Ovary (tissue), 9 donors: Measurements from ENCODE around the gene MOB3B. TPM values are rescaled to one million over a fixed set of nuclear protein-coding genes. Genes with fewer than 3 reads are reported as not detected.

Source experiments
- DNase-seq, 5 donors: peaks; one replicate each; pipeline ENCODE4 v3.0.0-alpha.2; 2019 to 2020
- H3K27ac ChIP-seq, 2 donors: fragments of 200-600 bp; one replicate each; pipeline versions ENCODE4 v1.5.1 to v1.8.0; 2019 to 2022
- H3K27me3 ChIP-seq: fragments of 200-600 bp; one replicate; pipeline ENCODE4 v1.8.0; 2022
- H3K36me3 ChIP-seq: fragments of 200-600 bp; sonication (generic); one replicate; pipeline ENCODE4 v1.5.1; 2019
- H3K4me1 ChIP-seq: one replicate; pipeline ENCODE4 v1.8.1; 2013; ENCODE audit warnings: mild to moderate bottlenecking, moderate library complexity; ENCODE audit not compliant: insufficient read depth
- H3K4me3 ChIP-seq: fragments of 200-600 bp; sonication (generic); one replicate; pipeline ENCODE4 v1.5.1; 2017
- H3K9me3 ChIP-seq, 2 donors: fragments of 200-600 bp in 1 of 2; sonication (generic) in 1 of 2; one replicate each; pipeline versions ENCODE4 v1.5.1 to v1.8.1; 2013 to 2019; ENCODE audit warnings: mild to moderate bottlenecking in 1 of 2, moderate library complexity in 1 of 2
- CTCF ChIP-seq, 3 donors: fragments of 450-650 bp in 2 of 3; fragments of 200-600 bp in 1 of 3; IDR thresholded peaks; one replicate each; pipeline versions ENCODE4 v1.5.1 to v1.8.0; 2016 to 2022; ENCODE audit warnings: antibody characterized with exemption in 3 of 3, mild to moderate bottlenecking in 1 of 3
- EP300 ChIP-seq: sonication (generic); formaldehyde crosslinking; IDR thresholded peaks from one replicate; pipeline ENCODE4 v1.6.1; 2017; ENCODE audit warnings: antibody characterized with exemption
- POLR2A ChIP-seq: fragments of 450-650 bp; IDR thresholded peaks from one replicate; pipeline ENCODE4 v1.6.1; 2017; ENCODE audit warnings: antibody characterized with exemption, mild to moderate bottlenecking, moderate library complexity
- WGBS, 3 donors: extraction: QIAGEN DNeasy Blood & Tissue Kit in 1 of 3; methylation state at CpG; one replicate each; pipeline versions ENCODE4 v1.1.5 to v1.1.7; 2013 to 2017; 5-methylcytosine and 5-hydroxymethylcytosine counted together
- intact Hi-C, 4 donors: fragments of 100-400 bp; cut with DNase I; formaldehyde crosslinking; loops; one replicate each; pipeline versions ENCODE4 v1.11.0 to v1.15.1; 2022 to 2023
- polyA plus RNA-seq, 2 donors: library from polyadenylated mRNA; stranded (reverse); fragments of 200-250 nt in 1 of 2; fragments of 350-450 nt in 1 of 2; fragmentation: Illumina TruSeq in 1 of 2; extraction: RNeasy Lipid Tissue Mini Kit (QIAGEN cat#74804) in 1 of 2; gene quantifications; one replicate each; pipeline ENCODE4 v1.2.3, GENCODE V29; 2013 to 2014
- total RNA-seq, 7 donors: library from RNA; depleted of rRNA in 2 of 7; stranded (reverse); fragments of >200 nt in 2 of 7; fragmentation: NEBNext Ultra II Directional in 3 of 7; extraction: Animal tissue kit (Norgen Biotek cat#: 25700) in 3 of 7; gene quantifications; one replicate each; pipeline versions ENCODE4 v1.1.0 to v1.2.4, GENCODE V29; 2016 to 2023
- donor health status: DM: no; HTN: no; CAD: no; lungs with moderate emphysema.
- donor health status: DM: no; HTN: no; CAD: no.
- donor health status: Bipolar disorder and iron deficiency.
- donor health status: DM: yes; HTN: yes; CAD: no.
- donor health status: DM: no; HTN: no; CAD: no.
- donor health status: DM: yes; HTN: yes; CAD: no.

Gene MOB3B
- total and polyA plus RNA-seq, 9 donors: 16.3 to 68.2 (median 28.1) TPM

DNA sequence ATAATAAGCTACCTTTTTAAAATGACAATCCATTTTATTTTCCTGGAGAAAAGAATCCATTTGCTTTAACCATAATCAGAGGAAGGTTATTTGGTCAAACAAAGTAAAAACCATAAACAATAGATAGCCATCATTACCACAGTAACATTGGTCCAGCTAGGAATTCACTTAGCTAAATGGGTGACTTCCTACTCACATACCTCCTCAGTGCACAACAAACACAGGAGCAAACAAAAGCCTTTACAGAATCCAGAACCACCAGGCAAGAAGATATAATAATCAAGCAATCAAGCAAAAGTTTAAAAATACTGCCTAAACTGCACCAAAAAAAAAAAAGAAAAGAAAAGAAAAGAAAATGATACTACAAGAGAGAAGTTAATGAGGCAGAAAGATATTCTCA is 6.5 kb downstream of the MOB3B start:
- no peaks in the 10 kb centered on the region for H3K36me3 ChIP-seq
- no peaks in the 10 kb centered on the region for H3K27me3 ChIP-seq
- H3K27ac ChIP-seq: no peak overlapping the region
- H3K4me3 ChIP-seq: no peak overlapping the region
- intact Hi-C loops: loop anchor here in 3 of 4 donors (10.0 kb wide), 2 partner anchors 48 to 158 kb away; no protein-coding TSS in a partner anchor
- H3K4me1 ChIP-seq: peaks cover 10% of the 10 kb centered on the region
- TF ChIP-seq POLR2A (no peak), CTCF (IDR thresholded peaks at IDR 0.05) (no peak)
- no peak for DNase-seq
- no peaks in the 10 kb centered on the region for H3K9me3 ChIP-seq

DNA sequence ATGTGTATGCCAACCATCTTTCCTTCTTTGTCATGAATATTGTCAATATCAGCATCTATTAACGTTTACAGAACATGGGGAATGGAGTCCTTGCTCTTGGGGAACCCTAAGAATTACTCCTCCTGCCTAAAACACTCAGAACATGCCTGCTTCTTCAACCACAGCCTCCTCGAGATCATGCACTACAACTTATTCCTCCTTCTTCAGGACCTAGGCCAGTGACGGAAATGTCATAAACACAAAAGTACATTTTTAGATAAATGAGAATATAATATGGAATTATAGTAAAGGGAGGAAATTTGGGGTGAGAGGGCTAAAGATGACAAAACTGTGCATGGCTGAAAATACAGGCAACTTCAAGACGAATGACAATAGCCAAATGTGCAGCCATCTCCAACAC is 8.6 kb downstream of the MOB3B start:
- Histone ChIP-seq H3K27ac (no peak overlapping the region), H3K27me3 (no peaks in the 10 kb centered on the region), H3K4me3 (no peak overlapping the region), H3K4me1 (peaks cover 6% of the 10 kb centered on the region), H3K9me3 (no peaks in the 10 kb centered on the region), H3K36me3 (no peaks in the 10 kb centered on the region)
- WGBS, 3 donors: 79 to 87% (median 81%) methylated on average over 4 of the region's 4 CpGs
- DNase-seq: no peak
- intact Hi-C loops: loop anchor here in 3 of 4 donors (10.0 kb wide), 2 partner anchors 46 to 156 kb away; no protein-coding TSS in a partner anchor
- no peak for TF ChIP-seq POLR2A
- no peak for TF ChIP-seq CTCF (IDR thresholded peaks at IDR 0.05)
- no peak for TF ChIP-seq EP300

DNA sequence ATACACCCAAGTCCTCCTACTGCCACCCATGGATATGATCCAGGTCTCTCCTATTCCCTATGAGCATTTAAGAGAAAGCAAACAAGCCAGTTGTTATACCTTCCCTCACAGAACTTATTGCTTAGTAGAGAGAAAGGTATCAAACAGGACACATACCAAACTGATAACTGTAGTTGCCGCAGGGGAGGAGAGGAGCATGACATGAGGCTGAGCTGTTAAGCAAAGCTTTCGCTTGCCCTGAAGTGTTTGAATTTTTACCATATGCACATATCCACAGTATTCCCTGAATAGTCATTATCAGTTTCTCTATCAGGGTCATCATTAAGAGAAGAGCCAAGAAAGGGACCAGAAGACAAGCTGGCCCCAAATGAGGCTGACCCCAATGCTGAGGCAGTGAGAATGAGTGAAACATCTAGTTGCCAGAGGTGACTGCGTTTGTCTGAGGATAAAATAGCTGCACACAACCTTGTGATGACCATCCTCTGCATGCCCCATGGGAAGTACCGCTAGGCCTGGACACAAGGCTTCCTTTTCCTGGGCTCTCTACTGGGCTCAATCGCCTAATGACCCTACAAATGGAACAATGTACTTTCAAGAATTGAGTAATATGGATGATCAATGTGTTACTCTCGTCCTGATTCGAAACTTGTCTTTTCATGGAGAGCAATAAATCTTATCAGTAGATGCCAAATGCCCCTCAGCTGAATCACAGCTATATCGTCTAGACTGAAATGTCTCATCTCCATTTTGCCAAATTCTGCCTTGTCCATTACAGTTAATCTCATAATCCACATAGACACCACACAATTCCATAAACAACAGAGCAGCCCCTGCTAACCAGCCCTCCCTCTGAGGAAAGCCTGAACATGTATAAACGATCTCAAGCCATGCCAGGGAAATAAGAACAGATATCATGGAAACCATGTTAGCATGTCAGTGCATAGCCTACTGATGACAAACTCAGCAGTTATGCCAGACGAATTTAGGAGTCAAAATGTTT is 9.8 kb downstream of the MOB3B start:
- Histone ChIP-seq H3K36me3 (no peaks in the 10 kb centered on the region), H3K27ac (no peak overlapping the region), H3K4me3 (no peak overlapping the region), H3K9me3 (no peaks in the 10 kb centered on the region), H3K4me1 (peaks cover 8% of the 10 kb centered on the region), H3K27me3 (no peaks in the 10 kb centered on the region)
- DNase-seq: no peak
- 79 to 89% (median 80%) methylated on average over 10 of the region's 10 CpGs for WGBS, 3 donors
- intact Hi-C loops: loop anchor here in 3 of 4 donors (10.0 kb wide), 2 partner anchors 45 to 155 kb away; no protein-coding TSS in a partner anchor
- TF ChIP-seq POLR2A (no peak), CTCF (IDR thresholded peaks at IDR 0.05) (no peak), EP300 (no peak)

DNA sequence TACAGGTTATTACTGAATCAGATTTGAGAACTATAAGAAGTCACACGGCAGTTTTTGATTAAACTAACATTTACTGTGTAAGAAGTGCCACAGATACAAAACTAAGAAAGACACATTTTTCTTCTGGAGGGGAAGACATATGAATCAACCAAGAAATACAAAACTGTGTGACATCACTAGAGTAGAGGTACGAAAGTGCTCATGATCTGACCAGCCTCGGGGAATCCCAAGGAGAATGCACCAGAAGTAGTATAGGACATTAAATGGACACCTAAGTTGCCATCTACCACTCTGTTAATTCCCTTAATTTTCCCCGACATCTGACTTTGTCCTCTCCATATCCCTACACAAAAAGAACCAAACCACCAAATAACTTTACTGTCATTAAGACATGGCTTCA is 10.8 kb downstream of the MOB3B start:
- Histone ChIP-seq H3K27ac (no peak overlapping the region), H3K9me3 (no peaks in the 10 kb centered on the region), H3K4me1 (peaks cover 11% of the 10 kb centered on the region), H3K27me3 (no peaks in the 10 kb centered on the region), H3K36me3 (no peaks in the 10 kb centered on the region), H3K4me3 (no peak overlapping the region)
- WGBS, 3 donors: 83 to 95% (median 94%) methylated on average over 4 of the region's 4 CpGs
- TF ChIP-seq POLR2A: no peak
- TF ChIP-seq EP300: no peak
- TF ChIP-seq CTCF (IDR thresholded peaks at IDR 0.05): no peak
- intact Hi-C loops: no loop called here
- no peak for DNase-seq
